HG03378 (cell line): Measurements from ENCODE around the gene SRF.
A peak's percentile ranks its signal among the peaks of the same experiment; 100 is the strongest.

Experiments
- ATAC-seq: cut with Tn5 transposase; IDR thresholded peaks from one replicate; pipeline ENCODE4 v1.9.1; 2021; ENCODE audit warnings: mild to moderate bottlenecking, moderate library complexity; ENCODE audit not compliant: unreplicated experiment

The SRF gene

DNA sequence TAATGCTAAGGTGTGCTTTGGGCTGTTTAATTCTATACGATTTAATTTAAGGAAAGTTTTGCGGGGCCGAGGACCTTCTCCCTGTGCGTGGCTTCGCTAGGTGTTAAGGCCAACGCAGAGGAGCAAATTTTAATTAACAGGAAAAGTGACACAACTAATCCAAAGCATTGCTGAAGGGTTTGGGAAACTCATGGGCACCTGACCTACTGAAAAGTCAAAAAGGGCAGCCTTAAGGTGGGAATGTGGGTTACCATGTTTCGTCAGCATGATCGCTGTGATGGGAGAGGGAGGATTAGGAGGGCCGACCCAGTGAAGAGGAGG, 10.5 kb downstream of the SRF start:
- ATAC-seq: no peak

DNA sequence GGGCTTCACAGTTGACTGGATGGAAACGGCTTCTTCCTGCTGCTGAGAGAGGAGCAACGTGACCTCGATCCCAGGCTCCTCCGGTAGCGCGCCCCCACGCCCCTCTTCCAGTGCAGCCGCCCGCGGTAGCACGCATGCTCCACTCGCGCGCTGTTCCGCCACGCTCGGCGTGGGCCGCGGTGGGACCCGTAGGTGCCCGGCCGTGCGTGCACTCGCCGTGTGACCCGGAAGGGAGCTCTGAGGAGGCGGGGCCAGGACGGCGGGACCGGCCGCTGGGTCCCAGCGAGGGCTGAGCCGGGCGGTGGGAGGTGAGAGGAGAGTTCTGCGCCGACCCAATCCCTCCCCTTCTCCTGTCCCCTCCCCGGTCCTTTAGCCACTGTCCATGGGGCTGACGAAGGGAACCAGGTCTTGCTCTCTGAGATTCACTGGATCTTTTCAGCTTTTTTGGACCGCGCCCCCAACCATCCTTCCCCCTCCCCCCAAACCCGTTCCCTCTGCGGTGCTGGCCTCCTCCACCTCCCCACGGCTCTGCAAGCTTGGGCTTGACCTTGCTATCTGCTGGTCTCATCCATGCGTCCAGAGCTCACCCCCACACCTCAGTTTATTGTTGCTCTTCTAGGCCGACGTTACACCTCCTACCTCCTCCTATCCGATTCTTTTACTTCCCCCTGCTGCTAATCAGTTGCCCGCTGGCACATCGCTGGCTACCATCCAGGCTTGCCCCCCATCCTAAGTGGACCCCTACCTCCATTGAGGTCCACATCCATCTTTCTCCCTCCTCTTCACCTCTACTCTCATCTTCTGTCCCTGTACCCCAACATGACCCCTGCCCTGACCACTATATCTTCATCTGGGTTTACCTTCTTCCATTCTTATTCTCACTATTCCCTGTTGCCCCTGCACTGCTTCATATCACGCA, 11.1 kb downstream of the SRF start, which contains the start of gene CUL9:
Gene CUL9, plus strand, starts transcription at position 255 of the 919 bp plus-strand sequence. CDS start 2,115 bp downstream, outside the sequence.
- ATAC-seq: peak; percentile 65

GRCh38 chr6:43183441-43183840, 12.4 kb downstream of the SRF start:
- no peak for ATAC-seq

- ATAC-seq: no peak
Observed at GRCh38 chr6:43184268-43184985, 13.4 kb downstream of the SRF start.

- no peak for ATAC-seq
Observed at GRCh38 chr6:43185391-43185985, 14.4 kb downstream of the SRF start.

GRCh38 chr6:43186019-43186418, 14.9 kb downstream of the SRF start:
- no peak for ATAC-seq

- ATAC-seq: no peak
Observed at GRCh38 chr6:43186706-43187105, 15.6 kb downstream of the SRF start.

GRCh38 chr6:43187821-43188220, 16.8 kb downstream of the SRF start:
- no peak for ATAC-seq

- no peak for ATAC-seq
Observed at GRCh38 chr6:43188426-43188825, 17.4 kb downstream of the SRF start.

DNA sequence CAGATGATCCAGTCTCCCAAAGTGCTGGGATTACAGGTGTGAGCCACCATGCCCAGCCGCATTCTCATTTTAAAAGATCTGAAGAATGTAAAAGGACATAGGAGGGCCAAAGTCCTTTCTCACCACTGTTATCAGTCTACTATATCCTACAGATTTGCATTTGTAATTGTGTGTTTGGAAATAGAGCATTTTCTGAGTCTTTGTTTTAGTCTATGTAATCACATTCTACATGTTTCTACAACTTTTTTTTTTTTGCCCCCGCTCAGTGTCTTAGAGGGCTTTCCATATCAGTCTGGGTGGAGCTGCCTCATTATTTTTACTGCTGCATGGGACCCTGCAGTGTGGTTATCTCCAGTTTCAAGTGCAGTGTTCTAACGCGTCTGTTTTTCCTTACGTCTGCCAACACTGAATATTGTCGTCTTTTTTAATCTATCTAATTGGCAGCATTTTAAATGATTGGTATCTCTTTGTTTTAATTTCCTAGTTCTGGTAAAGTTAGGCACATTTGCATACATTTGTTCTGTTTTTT, 18.8 kb downstream of the SRF start:
- no peak for ATAC-seq

- no peak for ATAC-seq
Observed at GRCh38 chr6:43192911-43193310, 21.8 kb downstream of the SRF start.

DNA sequence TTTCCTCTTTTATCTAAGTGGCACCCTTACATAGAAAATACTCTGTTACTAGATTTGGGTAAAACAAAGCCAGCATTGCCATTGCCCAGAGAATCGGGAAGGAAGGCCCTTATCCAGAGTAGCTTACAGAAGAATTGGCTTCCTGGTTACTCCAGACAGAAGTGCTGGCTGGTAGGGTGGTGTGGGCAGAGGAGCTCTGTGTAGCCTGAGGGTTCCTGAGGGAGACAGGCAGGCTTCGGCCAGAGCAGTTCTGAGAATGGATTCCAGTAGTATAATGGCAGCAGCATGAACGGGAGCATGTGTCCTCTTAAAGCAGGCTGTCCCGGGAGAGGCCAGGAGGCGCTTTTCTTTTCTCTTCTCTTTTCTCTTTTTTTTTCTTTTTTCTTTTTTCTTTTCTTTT, 22.9 kb downstream of the SRF start:
- ATAC-seq: no peak

- ATAC-seq: no peak
Observed at GRCh38 chr6:43196337-43196736, 25.3 kb downstream of the SRF start.

DNA sequence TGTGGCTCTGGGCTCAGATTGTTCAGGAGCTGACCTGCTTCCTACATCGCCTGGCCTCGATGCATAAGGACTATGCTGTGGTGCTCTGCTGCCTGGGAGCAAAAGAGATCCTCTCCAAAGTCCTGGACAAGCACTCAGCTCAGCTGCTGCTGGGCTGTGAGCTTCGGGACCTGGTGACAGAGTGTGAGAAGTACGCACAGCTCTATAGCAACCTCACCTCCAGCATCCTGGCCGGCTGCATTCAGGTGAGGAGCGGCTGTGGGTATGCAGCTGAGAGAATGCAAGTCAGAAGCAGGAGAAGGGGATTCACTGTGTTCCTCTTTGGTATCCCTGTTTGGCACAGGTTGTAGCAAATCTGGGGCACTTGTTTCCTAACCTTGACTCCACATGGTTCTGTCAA, 28.8 kb downstream of the SRF start:
- ATAC-seq: no peak

- ATAC-seq: no peak
Observed at GRCh38 chr6:43200541-43200940, 29.5 kb downstream of the SRF start.

GRCh38 chr6:43202451-43202850, 31.4 kb downstream of the SRF start:
- ATAC-seq: no peak

DNA sequence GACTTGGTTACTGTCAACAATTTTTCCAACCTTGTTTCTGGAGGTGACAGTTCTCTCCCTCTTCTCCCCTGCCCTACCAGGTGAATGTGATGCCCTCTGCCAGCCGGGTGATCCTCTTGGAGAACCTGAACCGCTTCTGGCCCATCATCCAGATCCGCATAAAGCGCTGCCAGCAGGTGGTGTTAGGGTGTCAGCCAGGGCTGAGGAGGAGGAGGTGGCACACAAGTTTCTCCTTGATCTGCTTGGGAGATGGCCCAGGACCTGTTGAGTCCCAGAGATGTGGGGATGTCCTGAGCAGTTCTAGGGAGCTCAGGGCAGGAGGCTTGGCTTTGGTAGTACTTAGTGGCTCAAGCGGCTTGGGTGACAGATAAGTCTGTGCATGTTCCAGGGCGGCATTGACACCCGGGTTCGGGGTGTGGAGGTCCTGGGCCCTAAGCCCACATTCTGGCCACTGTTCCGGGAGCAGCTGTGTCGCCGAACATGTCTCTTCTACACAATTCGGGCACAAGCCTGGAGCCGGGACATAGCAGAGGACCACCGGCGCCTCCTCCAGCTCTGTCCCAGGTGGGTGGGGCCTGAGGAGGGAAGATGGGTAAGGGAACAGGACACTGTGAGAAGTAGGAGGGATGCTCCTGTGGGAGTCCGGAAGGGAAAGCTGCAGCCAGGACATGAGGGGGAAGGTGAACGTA, 32.1 kb downstream of the SRF start:
- ATAC-seq: no peak

- ATAC-seq: no peak
Observed at GRCh38 chr6:43203718-43204095, 32.6 kb downstream of the SRF start.

DNA sequence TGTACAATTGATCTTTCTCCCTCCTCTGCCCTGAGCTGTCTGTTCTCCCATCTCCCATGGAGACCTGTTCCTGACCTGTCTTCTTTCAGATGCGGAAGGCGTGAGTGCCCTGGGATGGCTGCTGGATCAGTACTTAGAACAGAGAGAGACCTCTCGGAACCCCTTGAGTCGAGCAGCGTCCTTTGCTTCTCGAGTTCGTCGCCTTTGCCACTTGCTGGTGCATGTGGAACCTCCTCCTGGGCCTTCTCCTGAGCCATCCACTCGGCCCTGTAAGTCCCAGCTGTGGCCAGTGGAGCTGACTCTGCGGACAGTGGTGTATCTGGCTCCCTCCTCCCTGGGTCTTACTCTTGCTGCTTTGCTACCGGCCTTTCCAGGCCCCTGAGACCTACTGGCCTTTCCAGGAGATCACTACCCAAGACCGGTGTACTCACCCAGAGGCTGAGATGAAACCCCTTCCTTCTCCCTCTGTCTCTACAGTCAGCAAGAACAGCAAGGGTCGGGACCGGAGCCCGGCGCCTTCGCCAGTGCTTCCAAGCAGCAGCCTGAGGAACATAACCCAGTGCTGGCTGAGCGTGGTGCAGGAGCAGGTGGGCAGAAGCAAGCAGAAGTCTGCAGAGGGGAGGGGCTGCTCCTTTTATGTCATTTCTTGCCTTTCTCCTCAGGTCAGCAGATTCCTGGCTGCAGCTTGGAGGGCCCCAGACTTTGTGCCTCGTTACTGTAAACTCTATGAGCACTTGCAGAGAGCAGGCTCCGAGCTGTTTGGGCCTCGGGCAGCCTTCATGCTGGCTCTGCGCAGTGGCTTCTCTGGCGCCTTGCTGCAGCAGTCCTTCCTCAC, 33.4 kb downstream of the SRF start:
- ATAC-seq: no peak

GRCh38 chr6:43205849-43206248, 34.8 kb downstream of the SRF start:
- no peak for ATAC-seq
